A549 (cell line): ENCODE measurements around the gene TSPAN10.

ENCODE experiments used
- CTCF ChIP-seq: fragments of >200 bp; sonication (Bioruptor Twin); formaldehyde crosslinking; IDR thresholded peaks from 3 replicates; pipeline ENCODE4 v1.5.1; 2016
- ELK1 ChIP-seq: fragments of 150-350 bp; IDR thresholded peaks from 2 replicates; pipeline ENCODE4 v1.6.1; 2014; ENCODE audit warnings: low read depth, mild to moderate bottlenecking, low read length
- EP300 ChIP-seq, 2 experiments: fragments of >200 bp; sonication (Bioruptor Twin); formaldehyde crosslinking; IDR thresholded peaks; 2 replicates in 1 of 2; 3 replicates in 1 of 2; pipeline ENCODE4 v1.6.1; 2016 to 2017
- HDAC2 ChIP-seq: fragments of 200-600 bp; sonication (generic); IDR thresholded peaks from 2 replicates; pipeline ENCODE4 v1.6.1; 2016
- HOXA7 ChIP-seq: fragments of 250-450 bp; sonication (Bioruptor Pico); IDR thresholded peaks from 2 replicates; pipeline ENCODE4 v1.5.0; 2020; ENCODE audit warnings: mild to moderate bottlenecking, moderate library complexity
- JUNB ChIP-seq: fragments of >200 bp; sonication (Bioruptor Twin); formaldehyde crosslinking; IDR thresholded peaks from 2 replicates; pipeline ENCODE4 v1.6.1; 2016
- KDM1A ChIP-seq: fragments of 200-600 bp; sonication (generic); IDR thresholded peaks from 2 replicates; pipeline ENCODE4 v1.6.1; 2016; ENCODE audit warnings: low read depth, mild to moderate bottlenecking
- RAD21 ChIP-seq, 2 experiments: fragments of >200 bp in 1 of 2; sonication (Bioruptor Twin) in 1 of 2; formaldehyde crosslinking in 1 of 2; IDR thresholded peaks in 1 of 2; conservative IDR thresholded peaks in 1 of 2; 2 replicates in 1 of 2; 3 replicates in 1 of 2; pipeline ENCODE4 v1.6.1; 2012 to 2018; ENCODE audit warnings: inconsistent platforms in 1 of 2
- TF ChIP-seq, protein P1 (sequence below): fragments of 200-600 bp; sonication (generic); IDR thresholded peaks from 2 replicates; pipeline ENCODE4 v1.6.1; 2016; ENCODE audit warnings: antibody characterized with exemption, mild to moderate bottlenecking, moderate library complexity

DNA sequence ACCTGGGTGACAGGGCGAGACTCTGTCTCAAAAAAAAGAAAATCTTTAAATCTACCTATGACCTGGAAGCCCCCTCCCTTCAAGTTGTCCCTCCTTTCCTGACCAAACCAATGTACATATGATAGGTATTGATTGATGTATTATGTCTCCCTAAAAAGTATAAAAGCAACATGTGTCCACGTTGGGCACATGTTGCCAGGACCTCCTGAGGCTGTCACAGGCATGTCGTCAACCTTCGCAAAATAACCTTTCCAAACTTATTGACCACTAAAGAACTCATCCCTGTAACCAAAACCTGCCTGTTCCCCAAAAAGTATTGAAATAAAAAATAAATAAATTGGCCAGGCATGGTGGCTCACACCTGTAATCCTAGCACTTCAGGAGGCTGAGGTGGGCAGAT lies 25.0 kb downstream of the TSPAN10 start:
- TF ChIP-seq EP300 (IDR thresholded peaks at IDR 0.05) = no peak
- TF ChIP-seq, protein P1, sequence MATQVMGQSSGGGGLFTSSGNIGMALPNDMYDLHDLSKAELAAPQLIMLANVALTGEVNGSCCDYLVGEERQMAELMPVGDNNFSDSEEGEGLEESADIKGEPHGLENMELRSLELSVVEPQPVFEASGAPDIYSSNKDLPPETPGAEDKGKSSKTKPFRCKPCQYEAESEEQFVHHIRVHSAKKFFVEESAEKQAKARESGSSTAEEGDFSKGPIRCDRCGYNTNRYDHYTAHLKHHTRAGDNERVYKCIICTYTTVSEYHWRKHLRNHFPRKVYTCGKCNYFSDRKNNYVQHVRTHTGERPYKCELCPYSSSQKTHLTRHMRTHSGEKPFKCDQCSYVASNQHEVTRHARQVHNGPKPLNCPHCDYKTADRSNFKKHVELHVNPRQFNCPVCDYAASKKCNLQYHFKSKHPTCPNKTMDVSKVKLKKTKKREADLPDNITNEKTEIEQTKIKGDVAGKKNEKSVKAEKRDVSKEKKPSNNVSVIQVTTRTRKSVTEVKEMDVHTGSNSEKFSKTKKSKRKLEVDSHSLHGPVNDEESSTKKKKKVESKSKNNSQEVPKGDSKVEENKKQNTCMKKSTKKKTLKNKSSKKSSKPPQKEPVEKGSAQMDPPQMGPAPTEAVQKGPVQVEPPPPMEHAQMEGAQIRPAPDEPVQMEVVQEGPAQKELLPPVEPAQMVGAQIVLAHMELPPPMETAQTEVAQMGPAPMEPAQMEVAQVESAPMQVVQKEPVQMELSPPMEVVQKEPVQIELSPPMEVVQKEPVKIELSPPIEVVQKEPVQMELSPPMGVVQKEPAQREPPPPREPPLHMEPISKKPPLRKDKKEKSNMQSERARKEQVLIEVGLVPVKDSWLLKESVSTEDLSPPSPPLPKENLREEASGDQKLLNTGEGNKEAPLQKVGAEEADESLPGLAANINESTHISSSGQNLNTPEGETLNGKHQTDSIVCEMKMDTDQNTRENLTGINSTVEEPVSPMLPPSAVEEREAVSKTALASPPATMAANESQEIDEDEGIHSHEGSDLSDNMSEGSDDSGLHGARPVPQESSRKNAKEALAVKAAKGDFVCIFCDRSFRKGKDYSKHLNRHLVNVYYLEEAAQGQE = no peak
- no peak for TF ChIP-seq RAD21 (conservative IDR thresholded peaks at IDR 0.05 in 1 of 2, IDR thresholded peaks at IDR 0.05 in 1 of 2)
- TF ChIP-seq KDM1A = no peak
- no peak for TF ChIP-seq ELK1
- TF ChIP-seq JUNB = no peak
- TF ChIP-seq HOXA7 = no peak
- TF ChIP-seq CTCF = no peak
- TF ChIP-seq HDAC2 = no peak
